Upper lobe of left lung (tissue), 6 donors: ENCODE measurements around the gene ACSS2. TPM values are rescaled to one million over a fixed set of nuclear protein-coding genes. Genes with fewer than 3 reads are reported as not detected.

ENCODE experiments used
- total RNA-seq, 6 donors: library from RNA; depleted of rRNA in 4 of 6; stranded (reverse); fragments of >200 nt in 4 of 6; gene quantifications; one replicate each; pipeline versions ENCODE4 v1.1.0 to v1.2.1, GENCODE V29; 2016 to 2021
- donor health status: DM: no; HTN: no; CAD: no; lungs with moderate emphysema.
- donor health status: DM: no; HTN: yes; CAD: no; lungs with severe emphysema.

The ACSS2 gene
- total RNA-seq, 6 donors from 2014 or later = 110 to 377 (median 203) TPM

Other genes starting within 250 kb of the ACSS2 start
- gene PIGU, start 199.5 kb upstream of the ACSS2 start, total RNA-seq = 10 to 100 TPM in 5 of 6 donors, 1 to 10 TPM in 1; 8.0 to 17.1 (median 12.7) TPM
- 10 to 100 TPM; 11.2 to 26.1 (median 16.5) TPM for gene TP53INP2, start 172.3 kb upstream of the ACSS2 start, total RNA-seq
- 10 to 100 TPM; 23.0 to 68.1 (median 25.8) TPM for gene NCOA6, start 51.0 kb upstream of the ACSS2 start, total RNA-seq
- 10 to 100 TPM; 12.9 to 49.2 (median 25.1) TPM for gene GGT7, start 3.8 kb upstream of the ACSS2 start, total RNA-seq
- gene GSS, start 79.2 kb downstream of the ACSS2 start, total RNA-seq = 100 to 1,000 TPM in 1 of 6 donors, 10 to 100 TPM in 5; 26.1 to 106 (median 34.3) TPM
- 10 to 100 TPM in 1 of 6 donors, 1 to 10 TPM in 1, under 1 TPM in 3, not detected in 1; 0.51 to 11.5 (median 0.91) TPM for gene MYH7B, start 79.3 kb downstream of the ACSS2 start, total RNA-seq
- gene TRPC4AP, start 216.2 kb downstream of the ACSS2 start, total RNA-seq = 100 to 1,000 TPM in 2 of 6 donors, 10 to 100 TPM in 4; 64.3 to 118 (median 80.5) TPM